Hematopoietic multipotent progenitor cell (in vitro differentiated cells): ENCODE results near the gene IL6R. TPM values are rescaled to one million over a fixed set of nuclear protein-coding genes. Genes with fewer than 3 reads are reported as not detected.
"Not testable (repeated sequence)": the region's sequence is repeated elsewhere in the genome, so short reads cannot be mapped to it uniquely, and the experiment has no call there.

Experiments
- DNase-seq, 3 donors: peaks; one replicate each; pipeline ENCODE4 v3.0.0-alpha.2; 2011 to 2015; ENCODE audit warnings: low read depth in 2 of 3, low spot score in 2 of 3
- total RNA-seq: library from RNA; depleted of rRNA; stranded (reverse); fragments of >200 nt; gene quantifications from one replicate; pipeline ENCODE4 v1.2.3, GENCODE V29; 2012

The IL6R gene
- total RNA-seq, 1 donor, result 110 TPM

GRCh38 chr1:154478639-154479038 is 73.5 kb downstream of the IL6R start:
- peak in 2 of 3 donors; percentile 58 to 80 for DNase-seq

GRCh38 chr1:154479764-154480421 is 74.8 kb downstream of the IL6R start:
- DNase-seq, result peak; percentile 57 to 82 (median 72)

GRCh38 chr1:154481053-154481452 is 75.9 kb downstream of the IL6R start:
- DNase-seq, result no peak

GRCh38 chr1:154483941-154484803 is 79.0 kb downstream of the IL6R start:
- no peak for DNase-seq

- no peak for DNase-seq
Measured at GRCh38 chr1:154485106-154485505, 80.0 kb downstream of the IL6R start.

GRCh38 chr1:154485910-154486496 is 80.9 kb downstream of the IL6R start:
- no peak for DNase-seq

- DNase-seq, result not testable (repeated sequence)
Measured at GRCh38 chr1:154486756-154487155, 81.6 kb downstream of the IL6R start.

GRCh38 chr1:154488922-154489321 is 83.8 kb downstream of the IL6R start:
- DNase-seq, result no peak

- no peak for DNase-seq
Measured at GRCh38 chr1:154489695-154490274, 84.6 kb downstream of the IL6R start.

GRCh38 chr1:154490317-154490716 is 85.2 kb downstream of the IL6R start:
- no peak for DNase-seq

- no peak for DNase-seq
Measured at GRCh38 chr1:154492115-154492514, 87.0 kb downstream of the IL6R start.

GRCh38 chr1:154493276-154493675 is 88.1 kb downstream of the IL6R start:
- peak in 2 of 3 donors; percentile 26 to 43 for DNase-seq

GRCh38 chr1:154495496-154496273 is 90.5 kb downstream of the IL6R start:
- no peak for DNase-seq

- no peak for DNase-seq
Measured at GRCh38 chr1:154496383-154496782, 91.2 kb downstream of the IL6R start.

- peak in 2 of 3 donors; percentile 40 to 58 for DNase-seq
Measured at GRCh38 chr1:154497026-154497806, 92.1 kb downstream of the IL6R start.

GRCh38 chr1:154499446-154499845 is 94.3 kb downstream of the IL6R start:
- DNase-seq, result no peak

GRCh38 chr1:154500533-154500932 is 95.4 kb downstream of the IL6R start:
- DNase-seq, result no peak

- no peak for DNase-seq
Measured at GRCh38 chr1:154501423-154502065, 96.4 kb downstream of the IL6R start.

GRCh38 chr1:154502066-154502743 is 97.1 kb downstream of the IL6R start, which contains the start of the genes SHE and TDRD10:
TSS of gene SHE (minus strand) at chr1:154502412. CDS start at chr1:154502026, 386 bp downstream.
TSS of gene TDRD10 (plus strand) at chr1:154502219. CDS start at chr1:154506904, 4,685 bp downstream.
- peak in 1 of 3 donors; percentile 39 for DNase-seq
